HG03571 (cell line): ENCODE data around the gene TRPC4AP.

ENCODE experiments used
- ATAC-seq: cut with Tn5 transposase; IDR thresholded peaks from one replicate; pipeline ENCODE4 v1.9.1; 2021; ENCODE audit not compliant: unreplicated experiment

The TRPC4AP gene

GRCh38 chr20:35004051-35004725, 88.4 kb downstream of the TRPC4AP start:
- no peak for ATAC-seq

GRCh38 chr20:35003211-35004031, 89.2 kb downstream of the TRPC4AP start:
- no peak for ATAC-seq

GRCh38 chr20:35002426-35003210, 90.0 kb downstream of the TRPC4AP start:
- no peak for ATAC-seq

- no peak for ATAC-seq
Observed at GRCh38 chr20:35001596-35002362, 90.8 kb downstream of the TRPC4AP start.

GRCh38 chr20:35000922-35001595, 91.5 kb downstream of the TRPC4AP start:
- no peak for ATAC-seq

- no peak for ATAC-seq
Observed at GRCh38 chr20:35000311-35000921, 92.2 kb downstream of the TRPC4AP start.

- ATAC-seq, result no peak
Observed at GRCh38 chr20:34999782-35000181, 92.8 kb downstream of the TRPC4AP start.

- ATAC-seq, result no peak
Observed at GRCh38 chr20:34999021-34999451, 93.6 kb downstream of the TRPC4AP start.

- no peak for ATAC-seq
Observed at GRCh38 chr20:34998331-34998950, 94.2 kb downstream of the TRPC4AP start.

- no peak for ATAC-seq
Observed at GRCh38 chr20:34997774-34998173, 94.8 kb downstream of the TRPC4AP start.

GRCh38 chr20:34997131-34997561, 95.5 kb downstream of the TRPC4AP start:
- ATAC-seq, result no peak

GRCh38 chr20:34996243-34997028, 96.2 kb downstream of the TRPC4AP start:
- ATAC-seq, result no peak

GRCh38 chr20:34995696-34996095, 96.9 kb downstream of the TRPC4AP start:
- no peak for ATAC-seq

- ATAC-seq, result no peak
Observed at GRCh38 chr20:34995192-34995591, 97.4 kb downstream of the TRPC4AP start.

- no peak for ATAC-seq
Observed at GRCh38 chr20:34994509-34995131, 98.0 kb downstream of the TRPC4AP start.

- no peak for ATAC-seq
Observed at GRCh38 chr20:34993941-34994508, 98.6 kb downstream of the TRPC4AP start.

- no peak for ATAC-seq
Observed at GRCh38 chr20:34992751-34993417, 99.7 kb downstream of the TRPC4AP start.
